Activated naive CD4-positive, alpha-beta T cell (primary cell): ENCODE data around the gene LNX1.

Experiments
- DNase-seq, 4 experiments: peaks; one replicate each; lab custom pipeline; 2025; lab: John Stamatoyannopoulos, UW

Gene LNX1

DNA sequence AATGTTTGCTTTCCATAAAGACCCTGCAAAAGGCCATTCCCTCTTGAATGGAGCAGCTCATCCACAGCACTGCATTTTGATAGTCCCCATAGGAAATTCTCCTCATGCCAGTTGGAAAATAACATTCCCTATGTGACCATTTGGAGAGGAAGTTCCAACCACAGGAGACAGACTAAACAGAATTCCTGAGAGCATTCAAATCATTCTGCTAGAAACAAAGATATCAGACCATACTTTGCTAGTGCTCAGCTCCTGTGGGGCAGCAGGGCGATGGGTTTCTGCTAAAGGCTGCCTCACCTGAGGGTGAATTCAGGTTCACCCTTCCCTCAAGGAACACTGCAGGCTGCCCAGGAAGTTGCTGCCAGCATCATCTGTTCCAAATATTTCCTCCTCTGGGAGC is 58.8 kb downstream of the LNX1 start:
- DNase-seq: no peak

DNA sequence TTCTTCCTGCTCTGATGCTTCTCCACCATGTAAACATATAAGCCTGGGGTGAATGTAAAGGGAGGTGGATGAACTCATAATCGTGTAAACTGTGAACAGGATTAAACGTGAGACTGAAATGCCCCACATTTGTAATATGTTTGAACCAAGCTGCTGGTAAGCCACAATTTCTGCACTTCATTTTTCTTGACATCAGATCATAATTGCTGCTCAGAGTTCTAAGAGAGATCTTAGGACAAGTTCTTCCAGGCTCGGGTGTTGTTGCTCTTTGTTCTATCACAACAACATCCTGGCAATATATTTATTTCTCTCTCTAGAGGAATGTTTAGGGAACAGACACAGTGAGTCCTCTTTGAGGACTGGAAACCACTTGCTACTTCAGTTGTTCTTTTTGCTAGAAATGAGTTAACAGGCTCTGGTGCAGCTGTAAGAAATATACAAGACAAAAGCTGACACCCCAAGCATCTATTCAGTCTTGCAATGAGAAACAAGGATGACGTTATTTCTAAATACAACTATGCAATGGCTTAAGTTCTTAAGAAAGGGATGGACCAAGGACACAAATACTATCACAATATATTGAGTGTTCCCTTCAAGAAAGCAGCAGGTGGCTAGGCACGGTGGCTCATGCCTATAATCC is 59.6 kb downstream of the LNX1 start:
- no peak for DNase-seq

DNA sequence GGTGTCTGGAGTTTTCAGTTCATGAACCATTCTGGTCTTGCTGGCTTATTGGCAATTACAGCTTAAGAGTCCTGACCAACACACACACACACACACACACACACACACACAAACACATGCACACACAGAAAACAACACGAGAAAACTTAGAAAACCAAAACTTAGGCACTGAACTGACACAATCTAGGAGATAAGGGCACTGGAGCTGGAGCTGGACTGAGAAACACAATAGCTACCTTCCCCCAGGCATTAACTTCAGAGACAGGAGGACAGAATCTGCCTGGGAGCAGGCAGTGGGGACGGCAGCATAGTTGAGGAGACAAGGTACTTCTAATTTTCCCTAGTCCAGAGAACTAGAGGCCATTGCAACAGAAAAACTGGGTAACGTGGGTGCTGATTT is 62.3 kb downstream of the LNX1 start:
- no peak for DNase-seq

DNA sequence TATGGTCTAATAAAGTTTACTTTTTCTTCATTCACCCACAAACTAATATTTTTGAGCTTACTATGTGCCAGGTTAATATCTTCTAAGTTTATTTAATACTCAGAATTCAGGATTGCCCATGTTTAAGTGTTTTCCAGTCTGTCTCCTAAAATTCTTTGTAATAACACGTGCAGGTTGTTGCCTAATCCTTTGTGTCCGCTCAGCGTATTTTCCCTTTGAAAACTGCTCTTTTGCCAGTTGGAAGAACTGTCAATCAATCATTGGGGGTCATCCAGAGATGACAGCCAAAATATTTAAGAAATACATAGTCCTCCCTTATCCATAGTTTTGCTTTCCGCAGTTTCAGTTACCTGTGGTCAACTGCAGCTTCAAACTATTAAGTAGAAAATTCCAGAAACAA is 63.4 kb downstream of the LNX1 start:
- DNase-seq: no peak

DNA sequence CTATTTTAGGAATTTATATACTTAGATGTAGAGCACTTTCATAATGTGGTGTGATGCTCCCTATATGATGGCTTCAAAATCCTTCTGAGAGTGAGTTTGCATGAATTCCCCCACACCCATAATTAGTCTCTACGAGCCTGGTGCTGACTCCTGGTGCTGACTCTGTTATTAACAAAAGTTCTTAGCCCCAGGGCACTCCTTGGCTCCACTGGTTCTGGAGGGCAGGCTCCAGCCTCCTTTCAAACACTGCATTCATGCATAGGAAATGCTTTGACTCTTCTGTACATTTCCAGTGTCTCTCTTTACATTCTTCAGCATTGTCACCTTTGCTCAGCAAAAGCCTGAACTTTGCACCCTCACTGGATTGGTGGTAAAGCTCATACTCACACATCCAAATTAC is 64.0 kb downstream of the LNX1 start:
- no peak for DNase-seq

DNA sequence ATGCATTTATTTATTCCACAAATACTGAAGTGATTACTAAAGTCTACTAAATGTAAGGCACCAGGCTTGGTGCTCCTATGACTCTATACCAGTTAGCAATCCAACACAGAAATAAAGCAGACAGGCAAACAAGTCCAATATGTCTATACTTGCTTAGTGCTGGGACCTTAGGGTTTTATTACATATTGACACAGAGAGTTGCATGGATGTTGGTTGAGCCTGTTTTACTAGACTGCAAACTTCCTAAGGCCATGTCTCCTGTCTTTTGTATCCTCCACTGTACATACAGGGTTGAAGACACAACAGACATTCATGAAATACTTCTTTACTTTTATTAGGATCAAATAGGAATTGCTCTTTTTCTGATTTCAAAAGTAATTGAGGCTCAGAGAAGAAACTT is 69.0 kb downstream of the LNX1 start:
- DNase-seq: no peak

DNA sequence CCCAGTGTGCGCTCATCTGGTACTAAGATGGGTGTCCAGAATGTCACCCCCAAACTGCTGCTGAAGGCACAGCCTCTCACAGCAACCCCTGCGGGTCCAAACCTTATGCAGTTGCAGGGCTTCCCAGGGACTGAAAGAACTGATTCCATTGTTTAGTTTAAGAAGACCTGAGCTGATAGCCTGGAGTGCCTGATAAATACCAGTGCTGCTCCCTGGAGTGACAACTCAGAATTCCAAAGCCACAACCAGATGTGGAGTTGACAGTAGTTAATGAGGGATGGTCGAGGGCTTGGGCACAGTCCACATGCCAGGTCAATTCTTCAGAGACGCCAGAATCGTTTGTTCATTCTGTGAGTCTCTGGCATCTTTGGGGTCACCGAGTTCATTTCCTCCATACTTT is 71.2 kb downstream of the LNX1 start:
- DNase-seq: no peak

DNA sequence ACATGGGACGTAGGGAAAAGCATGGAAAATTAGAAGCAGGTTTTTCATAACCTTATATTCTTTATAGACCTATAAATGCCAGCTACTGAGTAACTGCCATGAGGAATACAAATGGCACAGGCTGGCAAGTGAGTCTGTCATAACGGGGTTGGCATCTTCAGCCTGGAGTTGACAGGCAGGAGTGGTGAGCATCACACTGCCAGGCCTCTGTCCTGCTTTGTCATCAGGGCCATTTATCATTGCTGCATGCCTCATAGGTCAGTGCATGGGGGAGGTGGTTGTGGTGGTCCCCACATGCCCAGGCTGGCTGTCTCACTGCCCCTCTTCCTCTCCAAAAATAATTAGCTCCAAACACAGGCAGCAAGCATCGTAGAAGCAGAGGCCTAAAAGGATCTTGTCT is 72.5 kb downstream of the LNX1 start:
- no peak for DNase-seq

DNA sequence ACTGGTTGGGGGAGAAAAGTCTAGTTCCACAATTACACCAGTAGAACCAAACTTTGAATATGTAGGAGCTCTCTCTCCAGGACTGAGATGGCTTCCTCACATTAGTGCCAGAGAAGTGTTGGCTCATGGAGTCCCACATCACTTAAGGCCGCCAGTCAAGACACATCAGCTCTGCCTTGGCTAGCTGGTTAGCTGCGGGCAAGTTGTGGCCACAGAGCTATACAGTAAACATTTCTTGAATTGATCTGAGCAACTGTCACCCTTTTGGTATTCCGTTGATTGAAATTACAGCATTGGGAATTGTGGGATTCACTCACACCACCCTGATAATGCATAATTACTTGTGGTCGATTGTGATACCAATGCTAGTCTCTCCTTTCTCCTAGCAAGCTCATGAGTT is 76.2 kb downstream of the LNX1 start:
- no peak for DNase-seq

DNA sequence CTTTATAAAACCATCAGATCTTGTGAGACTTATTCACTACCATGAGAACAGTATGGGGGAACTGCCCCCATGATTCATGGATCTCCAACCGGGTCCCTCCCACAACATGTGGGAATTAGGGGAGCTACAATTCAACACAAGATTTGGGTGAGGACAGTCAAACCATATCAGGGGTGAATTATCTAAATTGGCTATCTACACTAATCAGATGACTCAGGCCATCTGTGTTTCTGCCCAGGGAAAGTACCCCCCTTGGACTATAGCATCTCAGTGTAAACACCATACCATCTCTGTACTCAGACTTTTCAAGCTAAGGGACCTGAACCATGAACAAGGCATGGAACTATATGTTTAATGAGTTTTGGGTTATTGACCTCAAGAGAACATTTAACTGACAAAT is 76.8 kb downstream of the LNX1 start:
- DNase-seq: no peak

DNA sequence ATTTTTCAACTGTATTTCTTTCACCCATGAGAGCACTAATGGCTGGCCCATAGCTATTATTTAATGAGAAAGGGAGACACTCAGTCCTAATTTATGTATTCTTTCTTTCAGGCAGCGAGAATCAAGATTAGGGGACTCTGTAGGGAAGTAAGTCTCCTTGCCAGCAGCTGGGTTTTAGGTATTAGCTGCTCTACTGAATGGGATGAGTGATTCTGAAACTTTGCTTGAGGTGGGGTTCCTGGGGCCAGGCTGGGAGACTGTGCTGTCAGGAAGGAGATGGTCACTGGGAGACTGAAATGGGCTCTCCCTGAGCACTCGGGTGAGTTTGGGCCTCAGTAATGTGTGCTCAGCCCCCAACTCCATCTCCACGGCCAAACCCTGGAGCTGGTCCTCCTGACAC is 78.7 kb downstream of the LNX1 start:
- DNase-seq: no peak

DNA sequence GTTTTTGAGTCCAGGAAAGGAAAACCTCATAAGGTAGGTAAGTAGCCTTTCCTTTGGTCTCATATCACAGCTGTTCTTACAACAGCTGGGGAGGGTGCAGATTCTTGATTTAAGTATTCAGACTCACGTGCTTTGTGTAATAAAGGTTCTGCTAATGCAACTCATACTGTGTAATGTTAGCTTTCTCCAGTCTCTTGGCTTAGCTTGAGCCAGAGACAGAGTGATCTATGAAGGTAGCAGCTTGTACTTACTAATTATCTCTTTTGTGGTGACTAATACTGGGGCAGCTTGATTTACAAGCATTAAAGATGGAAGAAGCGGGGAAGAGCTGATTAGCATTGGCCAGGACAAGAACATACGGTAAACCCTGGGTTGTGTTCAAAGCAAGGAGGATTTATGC is 80.3 kb downstream of the LNX1 start:
- DNase-seq: no peak

DNA sequence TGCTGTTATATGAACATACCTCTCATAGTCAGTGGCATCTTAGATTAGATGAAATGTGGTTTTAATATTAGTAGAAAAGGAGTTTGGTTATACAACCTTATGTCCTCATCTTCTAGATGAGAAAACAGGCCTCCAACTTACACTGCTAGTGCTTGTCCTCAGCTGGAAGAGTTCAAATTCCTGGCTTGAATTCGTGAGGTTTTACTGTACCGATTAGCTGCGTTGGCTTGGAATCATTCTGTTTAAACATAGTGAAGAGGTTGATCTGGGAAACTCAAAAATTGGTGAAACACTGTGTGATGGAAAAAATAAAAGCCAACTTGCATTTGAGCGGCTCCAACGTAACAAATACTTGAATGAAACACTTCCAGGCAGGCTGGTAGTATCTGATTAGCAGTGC is 81.0 kb downstream of the LNX1 start:
- no peak for DNase-seq

DNA sequence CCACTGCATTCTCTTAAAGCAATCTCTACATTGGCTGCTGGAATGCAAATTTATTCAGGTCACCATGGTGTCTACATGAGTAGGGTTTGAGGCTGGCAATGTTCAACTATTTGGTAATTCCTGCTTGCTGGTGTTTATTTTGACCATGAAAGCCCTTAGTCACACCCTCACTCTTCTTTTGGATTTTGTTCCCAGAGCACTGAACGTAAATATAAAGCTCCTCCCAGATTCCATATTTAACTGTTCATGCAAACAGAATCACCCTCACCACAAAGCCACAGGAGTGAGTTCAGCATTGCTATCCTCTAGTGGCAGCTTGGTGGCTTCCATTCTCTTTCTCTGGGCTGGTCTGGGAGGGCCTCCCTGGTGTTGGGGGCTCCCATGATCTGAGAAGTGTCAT is 82.8 kb downstream of the LNX1 start:
- DNase-seq: no peak

DNA sequence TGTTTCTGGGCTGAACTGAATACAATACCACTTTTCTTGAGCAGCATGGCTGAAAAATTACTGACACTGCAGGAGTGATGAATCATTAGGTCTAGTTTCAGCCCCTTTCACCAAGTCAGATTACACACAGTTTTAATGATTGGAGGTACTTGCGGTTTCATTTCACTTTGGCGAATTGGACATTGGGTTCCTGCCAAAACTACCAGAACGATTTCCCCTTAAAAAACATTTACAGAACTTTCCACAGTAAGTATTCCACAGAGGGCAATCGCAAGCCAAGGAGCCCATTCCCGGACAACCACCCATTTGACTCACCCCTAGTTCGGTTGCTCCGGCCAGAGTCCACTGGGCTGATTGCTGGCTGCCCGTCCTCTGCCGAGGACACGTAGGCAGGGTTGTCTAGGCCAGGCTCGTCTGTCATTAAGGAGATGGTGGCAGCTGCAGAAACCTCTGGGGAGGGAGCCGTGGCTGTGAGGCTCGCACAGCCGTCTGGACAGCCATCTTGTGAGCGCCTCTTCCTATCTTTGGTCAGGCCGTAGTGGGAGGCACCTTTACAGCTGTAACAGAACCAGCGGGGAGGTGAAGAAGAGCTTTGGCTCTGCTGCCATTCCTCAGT is 83.5 kb downstream of the LNX1 start:
- DNase-seq: no peak

DNA sequence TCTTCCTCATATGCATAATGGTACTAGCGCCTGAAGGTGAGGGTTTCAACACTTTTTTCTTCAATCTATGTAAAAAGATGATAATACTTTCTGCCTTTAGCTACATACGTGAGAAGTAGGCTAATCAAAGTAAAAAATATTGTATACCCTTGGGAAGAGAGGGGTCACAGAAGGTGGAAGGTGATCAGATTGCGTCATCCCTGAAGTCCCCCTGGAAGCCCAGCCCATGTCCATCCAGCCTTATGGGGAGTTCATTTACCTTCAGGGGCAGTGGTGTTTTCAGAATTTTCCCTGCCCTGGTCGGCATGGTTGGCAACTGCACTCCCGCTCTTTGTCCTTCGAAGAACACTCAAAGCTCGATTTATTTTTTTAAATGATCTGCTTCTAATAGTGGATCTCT is 84.2 kb downstream of the LNX1 start:
- DNase-seq: no peak

DNA sequence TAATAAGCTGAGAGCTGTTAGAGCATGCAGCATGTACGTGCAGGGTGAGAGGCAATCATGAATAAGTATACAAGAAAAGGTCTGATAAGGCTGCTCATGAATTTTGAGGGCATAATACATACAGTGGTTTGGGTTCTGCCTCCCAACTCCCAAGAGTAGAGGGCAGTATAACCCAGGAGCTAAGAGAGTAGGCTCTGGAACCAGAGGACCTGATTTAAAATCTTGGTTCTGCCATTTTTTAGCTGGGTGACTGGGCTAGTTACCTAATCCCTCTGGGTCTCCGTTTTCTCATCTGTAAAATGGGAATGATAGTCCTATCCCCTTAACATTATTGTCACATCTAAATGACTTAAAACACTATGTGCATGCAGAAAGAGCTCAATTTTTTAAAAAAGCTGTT is 85.3 kb downstream of the LNX1 start:
- no peak for DNase-seq

DNA sequence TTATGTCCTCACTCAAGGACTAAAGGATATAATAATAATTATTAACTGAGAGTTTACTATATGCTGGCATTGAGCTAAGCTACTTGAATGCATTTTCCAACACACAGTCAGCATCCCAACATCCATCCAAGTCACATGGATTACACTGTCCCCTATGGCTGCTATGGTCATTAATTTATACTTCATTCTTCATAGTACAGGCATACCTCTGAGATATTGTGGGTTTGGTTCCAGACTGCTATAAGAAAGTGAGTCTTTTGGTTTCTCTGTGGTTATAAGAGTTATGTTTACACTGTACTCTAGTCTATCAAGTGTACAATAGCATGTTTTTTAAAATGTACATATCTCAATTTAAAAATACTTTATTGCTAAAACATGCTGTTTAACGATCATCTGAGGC is 89.2 kb downstream of the LNX1 start:
- DNase-seq: no peak

DNA sequence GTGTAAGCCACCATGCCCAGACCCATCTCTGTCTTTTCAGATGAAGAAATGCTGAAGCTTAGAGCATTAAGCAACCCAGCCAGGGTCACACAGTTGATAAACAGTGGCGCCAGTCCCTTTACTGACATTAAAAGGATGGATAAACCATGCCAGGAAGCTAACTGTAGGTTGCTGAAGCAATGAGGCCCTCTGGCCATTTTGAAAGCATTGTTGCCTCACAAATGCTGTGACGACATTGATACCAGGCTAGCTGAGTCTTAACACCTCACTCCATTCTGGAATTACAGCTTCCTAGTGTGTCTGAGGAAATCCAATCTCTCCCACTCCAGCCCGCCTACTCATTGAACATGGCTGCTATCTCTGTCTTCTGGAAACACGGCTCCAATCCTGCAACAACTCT is 89.7 kb downstream of the LNX1 start:
- DNase-seq: no peak

DNA sequence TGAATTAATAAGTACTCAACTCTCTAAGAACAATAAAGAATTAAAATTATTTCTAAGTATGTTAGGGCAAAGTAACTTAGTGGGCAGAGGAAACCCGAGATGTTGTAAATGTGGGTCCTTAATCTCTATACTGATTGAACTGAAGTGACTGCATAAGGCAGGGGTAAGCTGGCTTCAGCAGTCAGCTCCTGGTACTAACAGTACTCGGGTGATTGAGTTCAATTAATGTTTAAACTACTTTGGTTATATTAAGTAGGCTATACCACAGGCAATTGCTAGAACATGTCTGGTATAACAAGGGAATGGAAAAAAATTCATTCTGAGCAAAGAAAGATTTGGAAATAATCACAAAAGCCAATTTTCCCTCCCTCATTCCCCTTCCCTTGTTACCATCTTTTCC is 90.7 kb downstream of the LNX1 start:
- no peak for DNase-seq

DNA sequence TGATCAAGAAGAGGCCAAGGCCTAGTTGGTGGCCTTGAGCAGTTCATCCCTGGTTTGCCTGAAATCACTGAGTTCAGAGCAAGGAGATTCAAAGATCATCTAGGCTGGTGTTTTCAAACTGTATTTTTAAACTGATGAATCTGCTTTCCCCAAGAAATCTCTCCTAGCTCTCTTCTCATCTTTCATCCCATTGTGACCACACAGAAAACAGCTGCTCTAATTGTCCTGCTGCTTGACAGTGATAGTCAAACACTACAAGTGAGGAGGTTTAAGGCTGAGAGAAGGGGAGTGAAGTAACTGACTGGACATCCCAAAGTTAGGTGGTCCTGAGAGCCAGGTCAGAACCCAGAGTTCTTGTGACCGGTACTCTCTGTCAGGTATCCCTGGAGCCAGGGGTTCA is 91.5 kb downstream of the LNX1 start:
- no peak for DNase-seq

DNA sequence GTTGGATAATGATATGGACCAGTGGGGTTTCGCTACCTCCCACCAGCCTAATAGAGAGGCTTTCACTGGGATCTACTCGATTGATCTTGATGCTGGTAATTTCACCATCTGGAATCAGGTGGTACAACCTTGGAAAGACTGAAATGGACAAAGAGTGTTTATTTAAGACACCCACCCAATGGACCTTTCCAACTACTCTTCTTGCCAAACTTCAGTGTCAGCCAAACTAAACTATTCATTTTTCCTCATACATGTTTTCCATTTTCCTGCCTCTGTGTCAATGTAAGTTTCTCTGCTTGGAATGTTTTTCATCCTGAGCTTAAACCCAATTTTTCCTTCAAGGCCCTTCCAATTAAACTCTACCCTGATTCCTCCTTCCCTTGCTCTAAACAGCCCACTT is 92.6 kb downstream of the LNX1 start:
- no peak for DNase-seq

DNA sequence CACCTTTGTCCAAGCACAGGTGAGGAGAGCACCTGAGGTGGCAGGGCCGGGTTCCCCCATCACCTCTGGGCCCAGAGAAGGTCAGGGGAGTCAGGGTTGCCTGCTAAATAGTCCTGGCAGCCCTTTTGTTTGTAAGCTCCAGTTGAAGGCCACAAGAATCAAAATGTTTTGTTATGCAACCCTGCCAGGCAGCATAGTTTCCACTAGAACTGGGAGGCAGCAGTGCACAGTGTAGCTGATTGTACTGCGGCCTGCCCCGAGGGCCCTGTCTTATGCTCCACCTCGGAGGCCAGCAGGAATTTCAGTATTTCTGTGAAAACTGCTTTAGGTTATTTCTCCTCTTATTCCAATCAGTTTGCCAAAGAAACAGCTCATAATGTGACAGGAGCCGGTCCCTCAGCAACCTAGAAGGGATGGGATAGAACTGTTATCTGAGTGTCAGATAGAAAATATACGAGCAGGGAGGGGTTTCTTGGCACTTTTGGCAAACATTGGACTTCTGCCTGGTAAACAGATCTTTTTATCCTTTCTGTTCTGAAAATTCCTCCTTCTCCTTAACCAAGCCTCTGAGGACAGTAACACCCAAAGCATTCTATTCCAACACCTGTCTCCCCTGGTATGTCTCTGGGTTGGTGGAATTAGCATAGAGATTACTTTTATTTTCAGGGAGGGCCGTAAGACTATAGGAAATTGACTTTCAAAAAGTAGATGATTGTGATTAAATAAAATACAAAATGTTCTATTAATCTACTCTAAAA is 93.6 kb downstream of the LNX1 start:
- DNase-seq: no peak

DNA sequence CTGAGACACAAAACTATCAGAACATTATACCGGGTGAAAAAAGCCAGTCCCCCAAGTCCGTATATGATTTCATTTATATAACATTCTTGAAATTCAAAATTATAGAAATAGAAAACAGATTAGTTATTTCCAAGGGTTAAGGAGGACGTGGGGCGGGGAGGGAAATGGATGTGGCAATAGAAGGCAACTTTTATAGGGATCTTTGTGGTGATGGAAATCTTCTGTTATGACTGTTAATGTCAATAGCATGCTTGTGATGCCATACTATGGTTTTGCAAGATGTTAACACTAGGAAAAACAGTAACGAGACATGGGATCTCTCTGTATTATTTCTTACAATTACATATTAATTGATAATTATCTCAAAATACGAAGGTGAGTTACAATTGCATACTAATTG is 96.4 kb downstream of the LNX1 start:
- DNase-seq: no peak
